HepG2 (cell line): Measurements from ENCODE around the gene ATXN1L. TPM values are rescaled to one million over a fixed set of nuclear protein-coding genes. Genes with fewer than 3 reads are reported as not detected.

Source experiments
- GATAD2A ChIP-seq: IDR thresholded peaks from 2 replicates; pipeline ENCODE4 v1.6.1; 2016
- polyA plus RNA-seq, 8 experiments: library from polyadenylated mRNA; depleted of rRNA in 3 of 8; stranded (reverse) in 7 of 8; unstranded in 1 of 8; fragments of >200 nt; fragmentation: Illumina TruSeq in 4 of 8; extraction: Trizol in 4 of 8; gene quantifications; 2 replicates each; pipeline versions ENCODE4 v1.2.1 to v1.2.3, GENCODE V29; 2011 to 2016; ENCODE audit warnings: low read depth in 4 of 8, missing spikeins in 1 of 8, mixed read lengths in 1 of 8; ENCODE audit not compliant: insufficient read depth in 1 of 8
- total RNA-seq, 5 experiments: library from RNA; depleted of rRNA; stranded (reverse); fragments of >200 nt; fragmentation: Illumina TruSeq; extraction: Trizol; gene quantifications; 2 replicates each; pipeline ENCODE4 v1.2.3, GENCODE V29; 2016; ENCODE audit warnings: low read depth in 1 of 5
- TF ChIP-seq, protein P1 (sequence below): sonication (generic); formaldehyde crosslinking; IDR thresholded peaks from 2 replicates; pipeline ENCODE4 v1.9.0; 2021; ENCODE audit warnings: mild to moderate bottlenecking, missing genetic modification reagents
- TF ChIP-seq, protein P2 (sequence below): sonication (generic); formaldehyde crosslinking; IDR thresholded peaks from 2 replicates; pipeline ENCODE4 v1.4.0; 2020; ENCODE audit warnings: missing genetic modification reagents, borderline replicate concordance

The ATXN1L gene
- total and polyA plus RNA-seq, 2 of the 13 experiments (the other 11 are each of a cell fraction or from before 2014, with no cell fraction given): 20.0 to 22.4 TPM

DNA sequence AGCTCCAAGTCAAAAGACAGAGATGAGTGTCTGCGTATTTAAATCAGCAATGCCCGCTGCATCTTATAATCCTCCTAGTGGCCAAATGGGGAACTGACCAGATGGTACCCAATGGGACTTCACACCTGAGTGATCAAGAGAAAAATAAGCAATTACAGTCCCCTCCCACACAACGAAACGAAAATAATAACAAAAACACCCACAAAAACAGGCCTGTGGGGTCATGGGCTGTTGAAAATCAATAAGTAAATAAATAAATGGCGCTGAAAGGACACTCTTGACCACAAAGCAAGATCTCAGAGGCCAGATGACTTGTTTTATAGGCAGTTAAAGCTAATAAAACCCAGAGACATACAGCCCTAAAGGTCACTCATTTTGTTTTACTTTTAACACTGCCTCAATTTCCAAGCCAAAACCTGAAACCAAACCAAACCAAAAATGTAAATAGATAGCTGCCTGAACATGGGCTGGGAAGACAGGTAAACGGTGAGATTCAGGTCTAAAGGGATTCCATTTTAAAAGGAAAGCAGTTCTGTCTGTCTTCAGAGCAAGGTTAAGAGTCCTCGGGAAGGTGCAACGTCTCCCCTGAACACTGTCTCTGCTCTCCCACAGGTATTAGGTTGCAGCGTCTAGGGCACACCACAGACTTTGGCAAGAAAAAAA, 36.9 kb downstream of the ATXN1L start (continued):
- TF ChIP-seq, protein P1, sequence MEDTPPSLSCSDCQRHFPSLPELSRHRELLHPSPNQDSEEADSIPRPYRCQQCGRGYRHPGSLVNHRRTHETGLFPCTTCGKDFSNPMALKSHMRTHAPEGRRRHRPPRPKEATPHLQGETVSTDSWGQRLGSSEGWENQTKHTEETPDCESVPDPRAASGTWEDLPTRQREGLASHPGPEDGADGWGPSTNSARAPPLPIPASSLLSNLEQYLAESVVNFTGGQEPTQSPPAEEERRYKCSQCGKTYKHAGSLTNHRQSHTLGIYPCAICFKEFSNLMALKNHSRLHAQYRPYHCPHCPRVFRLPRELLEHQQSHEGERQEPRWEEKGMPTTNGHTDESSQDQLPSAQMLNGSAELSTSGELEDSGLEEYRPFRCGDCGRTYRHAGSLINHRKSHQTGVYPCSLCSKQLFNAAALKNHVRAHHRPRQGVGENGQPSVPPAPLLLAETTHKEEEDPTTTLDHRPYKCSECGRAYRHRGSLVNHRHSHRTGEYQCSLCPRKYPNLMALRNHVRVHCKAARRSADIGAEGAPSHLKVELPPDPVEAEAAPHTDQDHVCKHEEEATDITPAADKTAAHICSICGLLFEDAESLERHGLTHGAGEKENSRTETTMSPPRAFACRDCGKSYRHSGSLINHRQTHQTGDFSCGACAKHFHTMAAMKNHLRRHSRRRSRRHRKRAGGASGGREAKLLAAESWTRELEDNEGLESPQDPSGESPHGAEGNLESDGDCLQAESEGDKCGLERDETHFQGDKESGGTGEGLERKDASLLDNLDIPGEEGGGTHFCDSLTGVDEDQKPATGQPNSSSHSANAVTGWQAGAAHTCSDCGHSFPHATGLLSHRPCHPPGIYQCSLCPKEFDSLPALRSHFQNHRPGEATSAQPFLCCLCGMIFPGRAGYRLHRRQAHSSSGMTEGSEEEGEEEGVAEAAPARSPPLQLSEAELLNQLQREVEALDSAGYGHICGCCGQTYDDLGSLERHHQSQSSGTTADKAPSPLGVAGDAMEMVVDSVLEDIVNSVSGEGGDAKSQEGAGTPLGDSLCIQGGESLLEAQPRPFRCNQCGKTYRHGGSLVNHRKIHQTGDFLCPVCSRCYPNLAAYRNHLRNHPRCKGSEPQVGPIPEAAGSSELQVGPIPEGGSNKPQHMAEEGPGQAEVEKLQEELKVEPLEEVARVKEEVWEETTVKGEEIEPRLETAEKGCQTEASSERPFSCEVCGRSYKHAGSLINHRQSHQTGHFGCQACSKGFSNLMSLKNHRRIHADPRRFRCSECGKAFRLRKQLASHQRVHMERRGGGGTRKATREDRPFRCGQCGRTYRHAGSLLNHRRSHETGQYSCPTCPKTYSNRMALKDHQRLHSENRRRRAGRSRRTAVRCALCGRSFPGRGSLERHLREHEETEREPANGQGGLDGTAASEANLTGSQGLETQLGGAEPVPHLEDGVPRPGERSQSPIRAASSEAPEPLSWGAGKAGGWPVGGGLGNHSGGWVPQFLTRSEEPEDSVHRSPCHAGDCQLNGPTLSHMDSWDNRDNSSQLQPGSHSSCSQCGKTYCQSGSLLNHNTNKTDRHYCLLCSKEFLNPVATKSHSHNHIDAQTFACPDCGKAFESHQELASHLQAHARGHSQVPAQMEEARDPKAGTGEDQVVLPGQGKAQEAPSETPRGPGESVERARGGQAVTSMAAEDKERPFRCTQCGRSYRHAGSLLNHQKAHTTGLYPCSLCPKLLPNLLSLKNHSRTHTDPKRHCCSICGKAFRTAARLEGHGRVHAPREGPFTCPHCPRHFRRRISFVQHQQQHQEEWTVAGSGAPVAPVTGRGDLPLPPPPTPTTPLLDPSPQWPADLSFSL (CRISPR knock-in tag): no peak
- TF ChIP-seq GATAD2A: 0 out of 2 replicates have a peak, but pooled peaks have one; percentile 31
- TF ChIP-seq, protein P2, sequence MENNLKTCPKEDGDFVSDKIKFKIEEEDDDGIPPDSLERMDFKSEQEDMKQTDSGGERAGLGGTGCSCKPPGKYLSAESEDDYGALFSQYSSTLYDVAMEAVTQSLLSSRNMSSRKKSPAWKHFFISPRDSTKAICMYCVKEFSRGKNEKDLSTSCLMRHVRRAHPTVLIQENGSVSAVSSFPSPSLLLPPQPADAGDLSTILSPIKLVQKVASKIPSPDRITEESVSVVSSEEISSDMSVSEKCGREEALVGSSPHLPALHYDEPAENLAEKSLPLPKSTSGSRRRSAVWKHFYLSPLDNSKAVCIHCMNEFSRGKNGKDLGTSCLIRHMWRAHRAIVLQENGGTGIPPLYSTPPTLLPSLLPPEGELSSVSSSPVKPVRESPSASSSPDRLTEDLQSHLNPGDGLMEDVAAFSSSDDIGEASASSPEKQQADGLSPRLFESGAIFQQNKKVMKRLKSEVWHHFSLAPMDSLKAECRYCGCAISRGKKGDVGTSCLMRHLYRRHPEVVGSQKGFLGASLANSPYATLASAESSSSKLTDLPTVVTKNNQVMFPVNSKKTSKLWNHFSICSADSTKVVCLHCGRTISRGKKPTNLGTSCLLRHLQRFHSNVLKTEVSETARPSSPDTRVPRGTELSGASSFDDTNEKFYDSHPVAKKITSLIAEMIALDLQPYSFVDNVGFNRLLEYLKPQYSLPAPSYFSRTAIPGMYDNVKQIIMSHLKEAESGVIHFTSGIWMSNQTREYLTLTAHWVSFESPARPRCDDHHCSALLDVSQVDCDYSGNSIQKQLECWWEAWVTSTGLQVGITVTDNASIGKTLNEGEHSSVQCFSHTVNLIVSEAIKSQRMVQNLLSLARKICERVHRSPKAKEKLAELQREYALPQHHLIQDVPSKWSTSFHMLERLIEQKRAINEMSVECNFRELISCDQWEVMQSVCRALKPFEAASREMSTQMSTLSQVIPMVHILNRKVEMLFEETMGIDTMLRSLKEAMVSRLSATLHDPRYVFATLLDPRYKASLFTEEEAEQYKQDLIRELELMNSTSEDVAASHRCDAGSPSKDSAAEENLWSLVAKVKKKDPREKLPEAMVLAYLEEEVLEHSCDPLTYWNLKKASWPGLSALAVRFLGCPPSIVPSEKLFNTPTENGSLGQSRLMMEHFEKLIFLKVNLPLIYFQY (CRISPR knock-in tag): peak; percentile 14; the same call in 1 of the 2 replicates
- TF ChIP-seq, all 625 proteins: peak for 30
